Measurements from ENCODE around the gene USF1. TPM values are rescaled to one million over a fixed set of nuclear protein-coding genes. Genes with fewer than 3 reads are reported as not detected.

USF1 gene
- total RNA-seq, 1 experiment from 2014 or later: 59.2 TPM

DNA sequence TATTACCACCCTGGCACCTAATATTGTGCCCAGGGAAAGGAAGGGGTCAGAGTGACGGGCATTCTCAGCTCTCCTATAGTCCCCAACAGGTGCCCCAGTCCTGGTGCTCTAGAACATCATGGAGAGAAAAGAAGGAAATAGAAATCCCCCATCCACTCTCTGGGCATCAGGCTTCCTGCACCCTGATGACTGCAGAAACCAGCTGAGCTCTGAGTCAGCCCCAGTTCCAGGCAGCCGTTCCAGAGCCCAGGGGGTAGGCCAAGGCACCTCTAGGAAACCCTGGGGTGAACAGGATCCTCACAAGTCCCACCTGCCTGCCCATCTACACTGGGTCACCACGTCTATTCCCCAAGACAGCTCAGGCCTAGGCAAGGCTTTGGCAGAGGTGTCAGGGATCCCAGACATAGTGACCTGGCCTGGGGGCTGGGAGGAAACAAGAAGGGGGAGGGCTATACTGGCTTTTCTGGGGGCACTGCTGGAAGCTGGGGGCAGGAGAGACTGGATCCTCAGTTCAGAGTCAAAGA is 42.9 kb upstream of the USF1 start:
- no peak overlapping the region for H4K5ac ChIP-seq (ENCODE audit: insufficient read length, low read depth, low read length)
- no peak overlapping the region for H4K8ac ChIP-seq (replicated peaks; ENCODE audit: insufficient read length, low read depth, low read length)
- peaks cover 1% of the 10 kb centered on the region; the same call in 1 of the 2 replicates for H3K27me3 Mint-ChIP-seq (ENCODE audit: low read depth)
- no peaks in the 10 kb centered on the region for H3K4me1 ChIP-seq (ENCODE audit: insufficient read depth, low read length)
- H2BK5ac ChIP-seq (ENCODE audit: insufficient read length, low read length): no peak overlapping the region
- H3K4ac ChIP-seq (ENCODE audit: low read depth, low read length): no peak overlapping the region
- TF ChIP-seq, protein P1, sequence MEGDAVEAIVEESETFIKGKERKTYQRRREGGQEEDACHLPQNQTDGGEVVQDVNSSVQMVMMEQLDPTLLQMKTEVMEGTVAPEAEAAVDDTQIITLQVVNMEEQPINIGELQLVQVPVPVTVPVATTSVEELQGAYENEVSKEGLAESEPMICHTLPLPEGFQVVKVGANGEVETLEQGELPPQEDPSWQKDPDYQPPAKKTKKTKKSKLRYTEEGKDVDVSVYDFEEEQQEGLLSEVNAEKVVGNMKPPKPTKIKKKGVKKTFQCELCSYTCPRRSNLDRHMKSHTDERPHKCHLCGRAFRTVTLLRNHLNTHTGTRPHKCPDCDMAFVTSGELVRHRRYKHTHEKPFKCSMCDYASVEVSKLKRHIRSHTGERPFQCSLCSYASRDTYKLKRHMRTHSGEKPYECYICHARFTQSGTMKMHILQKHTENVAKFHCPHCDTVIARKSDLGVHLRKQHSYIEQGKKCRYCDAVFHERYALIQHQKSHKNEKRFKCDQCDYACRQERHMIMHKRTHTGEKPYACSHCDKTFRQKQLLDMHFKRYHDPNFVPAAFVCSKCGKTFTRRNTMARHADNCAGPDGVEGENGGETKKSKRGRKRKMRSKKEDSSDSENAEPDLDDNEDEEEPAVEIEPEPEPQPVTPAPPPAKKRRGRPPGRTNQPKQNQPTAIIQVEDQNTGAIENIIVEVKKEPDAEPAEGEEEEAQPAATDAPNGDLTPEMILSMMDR (conservative IDR thresholded peaks at IDR 0.05): no peak
- H3K9me3 ChIP-seq (ENCODE audit: control insufficient read depth, low read depth, low read length): no peaks in the 10 kb centered on the region
- H4K20me1 ChIP-seq (ENCODE audit: control insufficient read depth, insufficient read depth, insufficient read length): no peaks in the 10 kb centered on the region
- no peaks in the 10 kb centered on the region for H3K36me3 Mint-ChIP-seq (ENCODE audit: insufficient read depth in 1 of 3, low read depth in 3 of 3)
- H3K4me1 Mint-ChIP-seq: peaks cover 37 to 38% of the 10 kb centered on the region in 2 experiments
- no peak overlapping the region for H2BK120ac ChIP-seq (ENCODE audit: low read depth, low read length, poor library complexity, severe bottlenecking)
- no peaks in the 10 kb centered on the region for H3K23me2 ChIP-seq (ENCODE audit: insufficient read length, low read depth, low read length, poor library complexity, severe bottlenecking)
- H2AFZ ChIP-seq (ENCODE audit: low read length): no peak overlapping the region
- H2BK15ac ChIP-seq (ENCODE audit: low read depth, low read length): no peak overlapping the region
- no peaks in the 10 kb centered on the region for H3K9me3 Mint-ChIP-seq
- no peak overlapping the region for H3K18ac ChIP-seq (ENCODE audit: insufficient read length, low read depth, low read length)
- no peaks in the 10 kb centered on the region for H3K79me2 ChIP-seq (ENCODE audit: insufficient read depth, low read length)
- H2AK5ac ChIP-seq (ENCODE audit: insufficient read length, low read length): no peak overlapping the region
- H4K91ac ChIP-seq (ENCODE audit: insufficient read length, low read depth, low read length): no peak overlapping the region
- H3T11ph ChIP-seq (ENCODE audit: low read length): no peak overlapping the region
- no peak overlapping the region for H3K23ac ChIP-seq (ENCODE audit: insufficient read length, low read depth, low read length)
- no peak overlapping the region for H3K9ac ChIP-seq (ENCODE audit: extremely low read depth, insufficient read length, low read length)
- H3K27me3 ChIP-seq (ENCODE audit: insufficient read depth, low read length): no peaks in the 10 kb centered on the region; the same call in 1 of the 2 replicates
- H2BK20ac ChIP-seq (ENCODE audit: low read depth, low read length, poor library complexity, severe bottlenecking): no peak overlapping the region
- H3K4me3 Mint-ChIP-seq: no peak overlapping the region
- H3K27ac ChIP-seq (ENCODE audit: insufficient read length, low read depth, low read length): no peak overlapping the region
- DNase-seq: no peak
- no peak overlapping the region for H3K56ac ChIP-seq (ENCODE audit: insufficient read length, low read depth, low read length)
- no peak overlapping the region for H3K27ac Mint-ChIP-seq
- WGBS (ENCODE audit: extremely low coverage, insufficient read length, low lambda C conversion rate): no CpG with 5 or more reads among the region's 3 CpGs
- H3K14ac ChIP-seq (ENCODE audit: insufficient read depth, low read length): no peak overlapping the region
- H3K4me2 ChIP-seq (ENCODE audit: insufficient read depth, insufficient read length, low read length): no peak overlapping the region
- H2BK12ac ChIP-seq (ENCODE audit: insufficient read length, low read depth, low read length): no peak overlapping the region
- H3K79me1 ChIP-seq (ENCODE audit: insufficient read depth, low read depth, low read length, poor library complexity, severe bottlenecking): no peaks in the 10 kb centered on the region
